ENCODE data around the gene AK9.

DNA sequence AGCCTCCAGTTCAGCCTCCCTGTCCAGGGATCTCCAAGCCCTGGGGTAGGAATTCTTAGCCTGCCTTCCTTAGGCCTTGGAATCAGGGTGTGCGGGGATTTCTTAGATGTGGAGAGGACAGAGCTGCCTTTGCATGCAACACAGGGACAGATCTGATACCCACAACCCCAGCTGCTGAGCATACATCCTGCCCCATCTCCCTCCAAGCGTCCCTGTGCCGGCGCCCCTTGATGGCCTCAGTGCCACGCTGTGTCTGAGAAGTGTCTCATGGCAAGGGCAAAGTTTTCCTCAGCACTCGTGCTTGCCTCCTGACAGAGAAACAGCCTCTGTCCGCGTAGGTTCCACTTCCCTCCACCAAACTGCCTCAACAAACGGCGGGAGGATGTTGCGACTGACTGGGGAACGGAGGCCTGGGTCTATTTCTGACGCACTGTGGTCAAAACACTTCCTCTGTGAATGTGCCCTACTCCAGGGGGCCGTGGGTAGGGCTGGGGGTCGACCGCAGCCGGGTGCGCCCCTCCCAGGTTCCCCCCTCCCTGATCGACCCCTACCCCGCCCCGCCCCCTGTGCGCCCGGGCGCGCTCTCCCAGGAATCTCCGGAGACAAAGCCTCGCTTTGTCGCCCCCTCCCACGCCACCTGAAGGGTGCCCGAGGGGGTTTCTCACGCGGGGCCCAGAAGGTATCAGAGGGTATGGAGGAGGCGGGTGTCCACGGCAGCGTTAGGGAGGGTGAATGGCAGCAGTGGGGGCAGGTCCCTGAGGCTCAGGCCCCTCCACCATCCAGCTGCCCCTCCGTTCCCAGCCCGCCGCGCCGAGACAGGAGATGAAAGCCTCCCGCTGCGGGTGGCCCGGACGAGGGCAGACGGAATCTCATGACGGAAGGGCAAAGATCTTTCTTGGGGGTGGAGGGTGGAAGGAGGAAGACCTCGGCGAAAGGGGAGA is 236.2 kb downstream of the AK9 start:
- TF ChIP-seq, protein P1, sequence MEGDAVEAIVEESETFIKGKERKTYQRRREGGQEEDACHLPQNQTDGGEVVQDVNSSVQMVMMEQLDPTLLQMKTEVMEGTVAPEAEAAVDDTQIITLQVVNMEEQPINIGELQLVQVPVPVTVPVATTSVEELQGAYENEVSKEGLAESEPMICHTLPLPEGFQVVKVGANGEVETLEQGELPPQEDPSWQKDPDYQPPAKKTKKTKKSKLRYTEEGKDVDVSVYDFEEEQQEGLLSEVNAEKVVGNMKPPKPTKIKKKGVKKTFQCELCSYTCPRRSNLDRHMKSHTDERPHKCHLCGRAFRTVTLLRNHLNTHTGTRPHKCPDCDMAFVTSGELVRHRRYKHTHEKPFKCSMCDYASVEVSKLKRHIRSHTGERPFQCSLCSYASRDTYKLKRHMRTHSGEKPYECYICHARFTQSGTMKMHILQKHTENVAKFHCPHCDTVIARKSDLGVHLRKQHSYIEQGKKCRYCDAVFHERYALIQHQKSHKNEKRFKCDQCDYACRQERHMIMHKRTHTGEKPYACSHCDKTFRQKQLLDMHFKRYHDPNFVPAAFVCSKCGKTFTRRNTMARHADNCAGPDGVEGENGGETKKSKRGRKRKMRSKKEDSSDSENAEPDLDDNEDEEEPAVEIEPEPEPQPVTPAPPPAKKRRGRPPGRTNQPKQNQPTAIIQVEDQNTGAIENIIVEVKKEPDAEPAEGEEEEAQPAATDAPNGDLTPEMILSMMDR (IDR thresholded peaks at IDR 0.05) = no peak
- TF ChIP-seq EP300 (IDR thresholded peaks at IDR 0.05) = no peak
- TF ChIP-seq POLR2A (IDR thresholded peaks at IDR 0.05) = no peak
- TF ChIP-seq POLR2AphosphoS5 (IDR thresholded peaks at IDR 0.05) = no peak
